CD8-positive, alpha-beta memory T cell (primary cell): ENCODE measurements around the gene NMUR2. TPM values are rescaled to one million over a fixed set of nuclear protein-coding genes. Genes with fewer than 3 reads are reported as not detected.

Source experiments
- CTCF ChIA-PET: fragments of 350-600 bp; sonication (Branson Sonifier 250); formaldehyde crosslinking; loops from one replicate; lab custom pipeline; 2021; ENCODE audit warnings: antibody characterized with exemption; lab: Charles Lee
- POLR2A ChIA-PET: fragments of 350-600 bp; sonication (Branson Sonifier 250); formaldehyde crosslinking; loops from one replicate; lab custom pipeline; 2021; ENCODE audit warnings: antibody characterized with exemption; lab: Charles Lee
- DNase-seq, 5 donors: peaks; one replicate each; pipeline versions ENCODE4 v3.0.0 to v3.0.0-alpha.2; 2020 to 2022; ENCODE audit warnings: mixed read lengths in 1 of 5
- H3K27ac ChIP-seq: one replicate; pipeline ENCODE4 v1.7.0; 2013; ENCODE audit warnings: low read depth, mild to moderate bottlenecking, low read length, moderate library complexity
- H3K27me3 ChIP-seq: 2 replicates; pipeline ENCODE4 v1.7.0; 2013; ENCODE audit warnings: low read length, mild to moderate bottlenecking; ENCODE audit not compliant: insufficient read depth, poor library complexity, severe bottlenecking
- H3K36me3 ChIP-seq: 2 replicates; pipeline ENCODE4 v1.7.0; 2013; ENCODE audit warnings: mild to moderate bottlenecking, low read length, moderate library complexity; ENCODE audit not compliant: insufficient read depth
- H3K4me1 ChIP-seq: 2 replicates; pipeline ENCODE4 v1.7.0; 2013; ENCODE audit warnings: mild to moderate bottlenecking, low read length, moderate library complexity; ENCODE audit not compliant: insufficient read depth
- H3K4me3 ChIP-seq: 2 replicates; pipeline ENCODE4 v1.7.0; 2013; ENCODE audit warnings: mild to moderate bottlenecking, low read length
- H3K9me3 ChIP-seq: 2 replicates; pipeline ENCODE4 v1.7.0; 2013; ENCODE audit warnings: mild to moderate bottlenecking, low read length
- H3K27ac Mint-ChIP-seq, 8 donors: one replicate each; pipeline ENCODE4 v1.8.0; 2020 to 2021; ENCODE audit warnings: mixed read lengths in 8 of 8, mild to moderate bottlenecking in 6 of 8, inconsistent platforms in 3 of 8, moderate library complexity in 3 of 8
- H3K27me3 Mint-ChIP-seq, 2 donors: one replicate each; pipeline ENCODE4 v1.8.0; 2020 to 2021; ENCODE audit warnings: mixed read lengths in 2 of 2, mild to moderate bottlenecking in 1 of 2, moderate library complexity in 1 of 2
- H3K36me3 Mint-ChIP-seq, 3 donors: one replicate each; pipeline ENCODE4 v1.8.0; 2020 to 2021; ENCODE audit warnings: mixed read lengths in 3 of 3, inconsistent platforms in 1 of 3, mild to moderate bottlenecking in 1 of 3
- H3K4me1 Mint-ChIP-seq, 3 donors: one replicate each; pipeline ENCODE4 v1.8.0; 2020 to 2021; ENCODE audit warnings: mixed read lengths in 3 of 3, inconsistent platforms in 1 of 3, mild to moderate bottlenecking in 1 of 3
- H3K4me3 Mint-ChIP-seq, 7 donors: one replicate each; pipeline ENCODE4 v1.8.0; 2020 to 2021; ENCODE audit warnings: mixed read lengths in 7 of 7, mild to moderate bottlenecking in 6 of 7, moderate library complexity in 4 of 7, inconsistent platforms in 2 of 7
- H3K9me3 Mint-ChIP-seq, 5 donors: one replicate each; pipeline ENCODE4 v1.8.0; 2020 to 2022; ENCODE audit warnings: mixed read lengths in 5 of 5, mild to moderate bottlenecking in 3 of 5, moderate library complexity in 2 of 5, inconsistent platforms in 1 of 5
- polyA plus RNA-seq: library from polyadenylated mRNA; unstranded; fragments of 300-500 nt; fragmentation: Illumina TruSeq; gene quantifications from one replicate; pipeline ENCODE4 v1.2.3, GENCODE V29; 2021
- total RNA-seq, 2 experiments: library from RNA; stranded (reverse); gene quantifications; one replicate each; pipeline ENCODE4 v1.2.3, GENCODE V29; 2021

Gene NMUR2
- total and polyA plus RNA-seq, 3 experiments from 2014 or later, result not detected

DNA sequence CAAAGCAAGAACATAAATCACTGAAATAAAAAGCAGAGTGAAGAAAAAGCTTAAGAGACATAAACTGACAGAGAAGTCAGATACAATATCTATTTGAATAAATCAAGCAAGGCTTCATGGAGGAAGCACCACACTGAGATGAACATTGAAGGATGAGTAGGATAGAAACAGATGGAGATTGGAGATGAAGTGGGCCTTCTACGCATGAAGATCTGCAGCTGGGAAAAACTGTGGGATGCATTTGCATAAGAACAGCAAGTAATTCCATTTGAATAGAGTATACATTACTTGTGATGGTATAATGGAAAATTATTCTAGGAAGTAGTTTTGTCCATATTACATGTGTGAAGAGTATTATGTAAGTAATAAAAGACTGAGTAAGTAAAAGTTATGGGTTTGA is 16.5 kb downstream of the NMUR2 start:
- Mint-ChIP-seq H3K36me3 (no peaks in the 10 kb centered on the region), H3K4me3 (no peak overlapping the region), H3K9me3 (peaks cover 0 to 3% (median 0%) of the 10 kb centered on the region in 5 donors), H3K4me1 (no peaks in the 10 kb centered on the region), H3K27me3 (no peaks in the 10 kb centered on the region), H3K27ac (no peak overlapping the region)
- H3K9me3 ChIP-seq, result no peaks in the 10 kb centered on the region
- H3K27me3 ChIP-seq, result no peaks in the 10 kb centered on the region
- no peaks in the 10 kb centered on the region for H3K4me1 ChIP-seq
- H3K27ac ChIP-seq, result no peak overlapping the region
- ChIA-PET POLR2A (no interaction called here), CTCF (no interaction called here)
- DNase-seq, result no peak
- no peak overlapping the region for H3K4me3 ChIP-seq
- no peaks in the 10 kb centered on the region for H3K36me3 ChIP-seq

- no peaks in the 10 kb centered on the region for H3K27me3 ChIP-seq
- H3K4me1 ChIP-seq, result no peaks in the 10 kb centered on the region
- CTCF ChIA-PET, result no interaction called here
- no peaks in the 10 kb centered on the region for H3K9me3 Mint-ChIP-seq
- H3K27me3 Mint-ChIP-seq, result peaks cover 0 to 5% of the 10 kb centered on the region in 2 donors
- no peaks in the 10 kb centered on the region for H3K36me3 Mint-ChIP-seq
- H3K36me3 ChIP-seq, result no peaks in the 10 kb centered on the region
- H3K9me3 ChIP-seq, result no peaks in the 10 kb centered on the region
- DNase-seq, result no peak
- H3K4me3 Mint-ChIP-seq, result no peak overlapping the region
- H3K27ac ChIP-seq, result no peak overlapping the region
- no peaks in the 10 kb centered on the region for H3K4me1 Mint-ChIP-seq
- POLR2A ChIA-PET, result no interaction called here
- H3K4me3 ChIP-seq, result no peak overlapping the region
- no peak overlapping the region for H3K27ac Mint-ChIP-seq
Observed at GRCh38 chr5:152380415-152381123, 24.5 kb downstream of the NMUR2 start.

GRCh38 chr5:152379331-152379730 is 25.7 kb downstream of the NMUR2 start:
- H3K27ac ChIP-seq, result no peak overlapping the region
- POLR2A ChIA-PET, result no interaction called here
- no peaks in the 10 kb centered on the region for H3K9me3 Mint-ChIP-seq
- H3K27me3 Mint-ChIP-seq, result peaks cover 0 to 5% of the 10 kb centered on the region in 2 donors
- no peaks in the 10 kb centered on the region for H3K36me3 Mint-ChIP-seq
- no peaks in the 10 kb centered on the region for H3K9me3 ChIP-seq
- H3K4me3 Mint-ChIP-seq, result no peak overlapping the region
- DNase-seq, result no peak
- no peaks in the 10 kb centered on the region for H3K4me1 ChIP-seq
- H3K36me3 ChIP-seq, result no peaks in the 10 kb centered on the region
- H3K27ac Mint-ChIP-seq, result no peak overlapping the region
- H3K27me3 ChIP-seq, result no peaks in the 10 kb centered on the region
- CTCF ChIA-PET, result no interaction called here
- no peaks in the 10 kb centered on the region for H3K4me1 Mint-ChIP-seq
- H3K4me3 ChIP-seq, result no peak overlapping the region

DNA sequence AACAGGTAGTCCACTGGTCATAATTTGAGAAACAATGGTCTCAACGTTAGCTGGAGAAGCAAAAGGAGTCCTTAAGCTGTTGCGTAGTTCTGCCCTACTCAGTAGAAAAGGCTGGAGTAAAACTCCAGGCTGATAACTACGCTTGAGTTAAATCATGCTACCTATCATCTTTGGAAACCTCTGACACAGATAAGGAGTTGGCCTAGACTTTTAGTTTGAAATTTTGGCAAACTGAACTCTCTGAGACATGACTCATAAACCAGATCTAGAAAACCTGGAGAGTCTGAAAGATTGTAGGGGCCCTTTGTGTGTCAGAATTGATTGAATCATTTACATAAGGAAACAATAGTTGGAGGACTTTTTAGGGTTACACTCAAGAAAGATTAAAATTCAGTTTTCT is 26.3 kb downstream of the NMUR2 start:
- Mint-ChIP-seq H3K27me3 (peaks cover 0 to 5% of the 10 kb centered on the region in 2 donors), H3K4me1 (no peaks in the 10 kb centered on the region), H3K27ac (no peak overlapping the region), H3K4me3 (no peak overlapping the region), H3K9me3 (no peaks in the 10 kb centered on the region), H3K36me3 (no peaks in the 10 kb centered on the region)
- Histone ChIP-seq H3K27ac (no peak overlapping the region), H3K27me3 (no peaks in the 10 kb centered on the region), H3K4me3 (no peak overlapping the region), H3K9me3 (no peaks in the 10 kb centered on the region), H3K4me1 (no peaks in the 10 kb centered on the region), H3K36me3 (no peaks in the 10 kb centered on the region)
- POLR2A ChIA-PET, result no interaction called here
- CTCF ChIA-PET, result no interaction called here
- DNase-seq, result no peak

- ChIA-PET CTCF (no interaction called here), POLR2A (no interaction called here)
- Mint-ChIP-seq H3K36me3 (no peaks in the 10 kb centered on the region), H3K27ac (peak overlapping the region in 1 of 8 donors; percentile 38), H3K4me3 (no peak overlapping the region), H3K4me1 (no peaks in the 10 kb centered on the region), H3K27me3 (peaks cover 0 to 5% of the 10 kb centered on the region in 2 donors), H3K9me3 (no peaks in the 10 kb centered on the region)
- no peak for DNase-seq
- no peaks in the 10 kb centered on the region for H3K27me3 ChIP-seq
- no peak overlapping the region for H3K27ac ChIP-seq
- no peaks in the 10 kb centered on the region for H3K4me1 ChIP-seq
- no peaks in the 10 kb centered on the region for H3K9me3 ChIP-seq
- no peak overlapping the region for H3K4me3 ChIP-seq
- no peaks in the 10 kb centered on the region for H3K36me3 ChIP-seq
Observed at GRCh38 chr5:152376886-152377285, 28.2 kb downstream of the NMUR2 start.

- Mint-ChIP-seq H3K27ac (no peak overlapping the region), H3K4me1 (no peaks in the 10 kb centered on the region), H3K27me3 (peaks cover 0 to 3% of the 10 kb centered on the region in 2 donors), H3K4me3 (no peak overlapping the region), H3K9me3 (peaks cover 0 to 2% (median 0%) of the 10 kb centered on the region in 5 donors), H3K36me3 (no peaks in the 10 kb centered on the region)
- Histone ChIP-seq H3K27me3 (no peaks in the 10 kb centered on the region), H3K4me3 (no peak overlapping the region), H3K36me3 (no peaks in the 10 kb centered on the region), H3K27ac (no peak overlapping the region), H3K4me1 (no peaks in the 10 kb centered on the region), H3K9me3 (no peaks in the 10 kb centered on the region)
- CTCF ChIA-PET, result no interaction called here
- DNase-seq, result no peak
- POLR2A ChIA-PET, result no interaction called here
Observed at GRCh38 chr5:152374711-152375275, 30.3 kb downstream of the NMUR2 start.

DNA sequence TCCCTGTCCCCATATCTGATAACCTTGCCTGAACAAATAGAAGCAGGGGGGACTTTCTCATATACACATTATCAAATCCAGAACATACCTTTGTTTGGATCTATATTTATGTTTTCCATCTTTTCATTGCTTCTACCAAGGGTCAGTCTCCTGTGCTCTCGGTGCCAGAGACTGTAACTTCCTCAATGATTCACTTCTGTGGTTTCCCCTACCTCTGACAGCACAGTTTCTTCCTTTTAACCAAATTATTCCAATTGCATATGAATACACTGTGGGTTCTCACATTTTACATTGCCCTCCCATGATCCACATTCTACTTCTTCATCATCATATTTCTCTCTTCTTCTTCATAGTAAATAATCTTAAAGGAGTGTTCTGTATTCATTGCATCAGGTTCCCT is 32.2 kb downstream of the NMUR2 start:
- CTCF ChIA-PET, result no interaction called here
- H3K27ac ChIP-seq, result no peak overlapping the region
- H3K4me3 ChIP-seq, result no peak overlapping the region
- H3K9me3 ChIP-seq, result no peaks in the 10 kb centered on the region
- Mint-ChIP-seq H3K9me3 (peaks cover 0 to 2% (median 0%) of the 10 kb centered on the region in 5 donors), H3K36me3 (no peaks in the 10 kb centered on the region), H3K27me3 (peaks cover 0 to 3% of the 10 kb centered on the region in 2 donors), H3K27ac (no peak overlapping the region), H3K4me1 (no peaks in the 10 kb centered on the region), H3K4me3 (no peak overlapping the region)
- no peaks in the 10 kb centered on the region for H3K36me3 ChIP-seq
- POLR2A ChIA-PET, result no interaction called here
- DNase-seq, result no peak
- H3K27me3 ChIP-seq, result no peaks in the 10 kb centered on the region
- H3K4me1 ChIP-seq, result no peaks in the 10 kb centered on the region

DNA sequence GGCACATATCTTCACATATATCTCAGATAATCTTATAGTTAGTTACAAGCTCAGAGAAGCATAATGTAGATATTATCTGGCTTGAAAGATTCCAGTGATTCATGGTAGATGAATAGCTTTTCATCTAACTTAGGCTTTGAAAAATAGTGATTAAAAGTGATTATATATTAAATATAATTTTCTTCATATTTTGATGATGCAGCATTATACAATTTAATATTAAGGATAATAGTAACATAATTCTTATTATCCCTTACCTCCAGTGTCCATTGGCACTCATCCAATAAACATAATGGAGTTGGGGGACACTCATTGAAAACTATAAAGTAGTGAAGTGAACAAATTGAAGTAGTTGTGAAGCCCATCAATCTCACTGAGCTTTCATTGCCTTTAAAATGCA is 35.8 kb downstream of the NMUR2 start:
- H3K4me3 Mint-ChIP-seq, result no peak overlapping the region
- no peak for DNase-seq
- H3K4me1 ChIP-seq, result no peaks in the 10 kb centered on the region
- H3K27me3 ChIP-seq, result no peaks in the 10 kb centered on the region
- no peaks in the 10 kb centered on the region for H3K36me3 ChIP-seq
- no peak overlapping the region for H3K4me3 ChIP-seq
- no peaks in the 10 kb centered on the region for H3K27me3 Mint-ChIP-seq
- peaks cover 0 to 2% (median 0%) of the 10 kb centered on the region in 5 donors for H3K9me3 Mint-ChIP-seq
- no peak overlapping the region for H3K27ac Mint-ChIP-seq
- POLR2A ChIA-PET, result no interaction called here
- no peaks in the 10 kb centered on the region for H3K4me1 Mint-ChIP-seq
- no peak overlapping the region for H3K27ac ChIP-seq
- no peaks in the 10 kb centered on the region for H3K9me3 ChIP-seq
- no peaks in the 10 kb centered on the region for H3K36me3 Mint-ChIP-seq
- CTCF ChIA-PET, result no interaction called here
